B cell (primary cell): ENCODE results near the gene MEGF11. TPM values are rescaled to one million over a fixed set of nuclear protein-coding genes. Genes with fewer than 3 reads are reported as not detected.

Experiments used
- ATAC-seq: fragments of 200-7000 bp; cut with Tn5 transposase; one replicate; pipeline ENCODE4 v1.10.0; 2021; ENCODE audit warnings: low read depth, mild to moderate bottlenecking, moderate number of reproducible peaks, moderate library complexity
- CTCF ChIA-PET: fragments of 350-600 bp; sonication (Branson Sonifier 250); formaldehyde crosslinking; loops from one replicate; lab custom pipeline; 2021; ENCODE audit warnings: antibody characterized with exemption, inconsistent platforms; lab: Charles Lee
- POLR2A ChIA-PET: fragments of 350-600 bp; sonication (Branson Sonifier 250); formaldehyde crosslinking; loops from one replicate; lab custom pipeline; 2021; ENCODE audit warnings: antibody characterized with exemption; lab: Charles Lee
- DNase-seq: peaks from one replicate; pipeline ENCODE4 v3.0.0; 2013
- H2AFZ ChIP-seq: 2 replicates; pipeline ENCODE4 v1.6.1; 2012; ENCODE audit warnings: mild to moderate bottlenecking, low read depth, low read length; ENCODE audit not compliant: insufficient read depth, poor library complexity, severe bottlenecking
- H3K27ac ChIP-seq, 2 donors: 1 replicate in 1 of 2; 2 replicates in 1 of 2; pipeline ENCODE4 v1.5.1; 2012 to 2013; ENCODE audit warnings: low read length in 2 of 2, mild to moderate bottlenecking in 2 of 2, moderate library complexity in 1 of 2
- H3K27me3 ChIP-seq, 4 experiments: fragments of 200-600 bp in 1 of 4; sonication (generic) in 1 of 4; replicated peaks in 1 of 4; 1 replicate in 2 of 4; 2 replicates in 2 of 4; pipeline versions ENCODE4 v1.6.1 to v1.7.0; 2013 to 2016; ENCODE audit warnings: low read length in 3 of 4, mild to moderate bottlenecking in 2 of 4, mixed read lengths in 1 of 4, moderate library complexity in 1 of 4; ENCODE audit not compliant: insufficient read depth in 4 of 4, control insufficient read depth in 3 of 4; ENCODE audit errors: control extremely low read depth in 1 of 4
- H3K36me3 ChIP-seq, 2 experiments: replicated peaks in 1 of 2; 1 replicate in 1 of 2; 2 replicates in 1 of 2; pipeline versions ENCODE4 v1.6.1 to v1.7.1; 2013; ENCODE audit warnings: low read length in 1 of 2; ENCODE audit not compliant: insufficient read depth in 2 of 2, control insufficient read depth in 1 of 2; ENCODE audit errors: control extremely low read depth in 1 of 2, extremely low read depth in 1 of 2
- H3K4me1 ChIP-seq, 2 donors: fragments of 200-600 bp in 1 of 2; sonication (generic) in 1 of 2; 1 replicate in 1 of 2; 2 replicates in 1 of 2; pipeline versions ENCODE4 v1.5.1 to v1.6.1; 2013 to 2017; ENCODE audit warnings: low read length in 2 of 2; ENCODE audit not compliant: control insufficient read depth in 2 of 2, insufficient read depth in 2 of 2
- H3K4me2 ChIP-seq: replicated peaks from 2 replicates; pipeline ENCODE3; 2012; ENCODE audit warnings: mild to moderate bottlenecking, low read depth, low read length; ENCODE audit not compliant: poor library complexity, severe bottlenecking
- H3K4me3 ChIP-seq, 5 experiments: fragments of 200-600 bp in 1 of 5; sonication (generic) in 1 of 5; 1 replicate in 3 of 5; 2 replicates in 2 of 5; pipeline versions ENCODE4 v1.5.1 to v1.7.0; 2011 to 2016; ENCODE audit warnings: low read length in 4 of 5, mild to moderate bottlenecking in 4 of 5, low read depth in 2 of 5, control low read depth in 1 of 5, moderate library complexity in 1 of 5; ENCODE audit not compliant: insufficient read depth in 1 of 5; ENCODE audit errors: control extremely low read depth in 1 of 5, extremely low read depth in 1 of 5
- H3K79me2 ChIP-seq: fragments of 200-600 bp; sonication (generic); one replicate; pipeline ENCODE4 v1.6.0; 2016; ENCODE audit warnings: low read length; ENCODE audit not compliant: control insufficient read depth, insufficient read depth
- H3K9ac ChIP-seq: fragments of 200-600 bp; sonication (generic); 2 replicates; pipeline ENCODE4 v1.6.1; 2017; ENCODE audit warnings: mild to moderate bottlenecking, low read length, moderate library complexity
- H3K9me3 ChIP-seq, 3 donors: one replicate each; pipeline versions ENCODE4 v1.6.1 to v1.7.1; 2013; ENCODE audit warnings: low read length in 2 of 3; ENCODE audit not compliant: control insufficient read depth in 2 of 3, insufficient read depth in 1 of 3; ENCODE audit errors: control extremely low read depth in 1 of 3
- H4K20me1 ChIP-seq: 2 replicates; pipeline ENCODE4 v1.6.0; 2012; ENCODE audit warnings: mild to moderate bottlenecking, low read length; ENCODE audit not compliant: insufficient read depth, control insufficient read depth, poor library complexity, severe bottlenecking
- H3K27ac Mint-ChIP-seq: one replicate; pipeline ENCODE4 v1.8.0; 2021; ENCODE audit warnings: mixed read lengths
- H3K27me3 Mint-ChIP-seq: one replicate; pipeline ENCODE4 v1.8.0; 2021; ENCODE audit warnings: mixed read lengths
- H3K4me1 Mint-ChIP-seq: one replicate; pipeline ENCODE4 v1.8.0; 2021; ENCODE audit warnings: mixed read lengths
- H3K4me3 Mint-ChIP-seq: one replicate; pipeline ENCODE4 v1.8.0; 2021; ENCODE audit warnings: mixed read lengths
- H3K9me3 Mint-ChIP-seq: one replicate; pipeline ENCODE4 v1.8.0; 2022; ENCODE audit warnings: mixed read lengths; ENCODE audit not compliant: insufficient read depth
- EZH2 ChIP-seq: IDR thresholded peaks from 2 replicates; pipeline ENCODE4 v1.6.1; 2012; ENCODE audit warnings: borderline replicate concordance, low read depth, mild to moderate bottlenecking, moderate library complexity, low read length; ENCODE audit not compliant: insufficient read depth, poor library complexity, severe bottlenecking
- WGBS: methylation state at CpG from one replicate; pipeline ENCODE4 v1.1.5; 2013; ENCODE audit warnings: missing lambda C conversion rate; ENCODE audit not compliant: insufficient coverage; 5-methylcytosine and 5-hydroxymethylcytosine counted together
- intact Hi-C: fragments of 100-400 bp; cut with micrococcal nuclease; formaldehyde crosslinking; loops from one replicate; pipeline ENCODE4 v1.10.0; 2022
- polyA plus RNA-seq: library from polyadenylated mRNA; depleted of rRNA; stranded (reverse); fragments of >200 nt; gene quantifications from 2 replicates; pipeline ENCODE4 v1.2.3, GENCODE V29; 2012
- total RNA-seq, 2 donors: library from RNA; stranded (reverse); fragments of 120-200 nt in 1 of 2; gene quantifications; 1 replicate in 1 of 2; 2 replicates in 1 of 2; pipeline versions ENCODE4 v1.2.3 to v1.2.4, GENCODE V29; 2013 to 2022
- TF ChIP-seq, protein P1 (sequence below): fragments of 200-600 bp; IDR thresholded peaks from one replicate; pipeline ENCODE4 v1.8.0; 2022; ENCODE audit warnings: antibody characterized with exemption, mild to moderate bottlenecking

The MEGF11 gene
- total and polyA plus RNA-seq, 2 donors (not counting 1 experiment from before 2014, with no cell fraction given), result 0.04 to 0.34 TPM

GRCh38 chr15:65856821-65857455 is 396.6 kb downstream of the MEGF11 start:
- H3K27me3 ChIP-seq, result no peaks in the 10 kb centered on the region
- no peaks in the 10 kb centered on the region for H3K79me2 ChIP-seq
- Mint-ChIP-seq H3K27me3 (no peaks in the 10 kb centered on the region), H3K27ac (no peak overlapping the region), H3K4me1 (peaks cover 11% of the 10 kb centered on the region), H3K9me3 (no peaks in the 10 kb centered on the region), H3K4me3 (no peak overlapping the region)
- no peak overlapping the region for H2AFZ ChIP-seq
- DNase-seq (peak; percentile 85), ATAC-seq (peak; percentile 88)
- no peak overlapping the region for H3K27ac ChIP-seq
- no peaks in the 10 kb centered on the region for H3K4me1 ChIP-seq
- WGBS, result 97% methylated on average over 9 of the region's 12 CpGs
- ChIA-PET CTCF (interaction anchor here (0.7 to 5.7 kb wide), 28 partner anchors 11 to 1725 kb away, joined by 3 to 45 read pairs (median 4); partner anchors contain the start of genes DENND4A and RAB11A), POLR2A (interaction anchor here (0.7 to 1.2 kb wide), 3 partner anchors 13 to 103 kb away, joined by 3 to 4 read pairs (median 4); partner anchors contain the start of gene RAB11A)
- H3K9me3 ChIP-seq, result no peaks in the 10 kb centered on the region
- no peaks in the 10 kb centered on the region for H4K20me1 ChIP-seq
- TF ChIP-seq, protein P1, sequence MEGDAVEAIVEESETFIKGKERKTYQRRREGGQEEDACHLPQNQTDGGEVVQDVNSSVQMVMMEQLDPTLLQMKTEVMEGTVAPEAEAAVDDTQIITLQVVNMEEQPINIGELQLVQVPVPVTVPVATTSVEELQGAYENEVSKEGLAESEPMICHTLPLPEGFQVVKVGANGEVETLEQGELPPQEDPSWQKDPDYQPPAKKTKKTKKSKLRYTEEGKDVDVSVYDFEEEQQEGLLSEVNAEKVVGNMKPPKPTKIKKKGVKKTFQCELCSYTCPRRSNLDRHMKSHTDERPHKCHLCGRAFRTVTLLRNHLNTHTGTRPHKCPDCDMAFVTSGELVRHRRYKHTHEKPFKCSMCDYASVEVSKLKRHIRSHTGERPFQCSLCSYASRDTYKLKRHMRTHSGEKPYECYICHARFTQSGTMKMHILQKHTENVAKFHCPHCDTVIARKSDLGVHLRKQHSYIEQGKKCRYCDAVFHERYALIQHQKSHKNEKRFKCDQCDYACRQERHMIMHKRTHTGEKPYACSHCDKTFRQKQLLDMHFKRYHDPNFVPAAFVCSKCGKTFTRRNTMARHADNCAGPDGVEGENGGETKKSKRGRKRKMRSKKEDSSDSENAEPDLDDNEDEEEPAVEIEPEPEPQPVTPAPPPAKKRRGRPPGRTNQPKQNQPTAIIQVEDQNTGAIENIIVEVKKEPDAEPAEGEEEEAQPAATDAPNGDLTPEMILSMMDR, result peak; percentile 95
- TF ChIP-seq EZH2, result no peak
- no peak overlapping the region for H3K4me3 ChIP-seq
- no peaks in the 10 kb centered on the region for H3K36me3 ChIP-seq
- intact Hi-C loops, result loop anchor here (1.0 to 5.0 kb wide), 2 partner anchors 35 to 219 kb away; no protein-coding TSS in a partner anchor
- H3K9ac ChIP-seq, result no peak overlapping the region
- no peak overlapping the region for H3K4me2 ChIP-seq

- no peak overlapping the region for H2AFZ ChIP-seq
- DNase-seq, result no peak
- H3K9ac ChIP-seq, result no peak overlapping the region
- H4K20me1 ChIP-seq, result no peaks in the 10 kb centered on the region
- no peaks in the 10 kb centered on the region for H3K27me3 ChIP-seq
- H3K27ac ChIP-seq, result no peak overlapping the region
- no peaks in the 10 kb centered on the region for H3K79me2 ChIP-seq
- intact Hi-C loops, result no loop called here
- Mint-ChIP-seq H3K9me3 (no peaks in the 10 kb centered on the region), H3K27me3 (peaks cover 11% of the 10 kb centered on the region), H3K4me1 (peaks cover 6% of the 10 kb centered on the region), H3K4me3 (no peak overlapping the region), H3K27ac (no peak overlapping the region)
- TF ChIP-seq EZH2, result no peak
- TF ChIP-seq, protein P1, result no peak
- WGBS, result no CpG with 5 or more reads among the region's 5 CpGs
- H3K4me3 ChIP-seq, result no peak overlapping the region
- no peaks in the 10 kb centered on the region for H3K9me3 ChIP-seq
- H3K4me2 ChIP-seq, result no peak overlapping the region
- H3K4me1 ChIP-seq, result no peaks in the 10 kb centered on the region
- ATAC-seq, result no peak
- CTCF ChIA-PET, result interaction anchor here (0.6 to 2.8 kb wide), 4 partner anchors 9 to 89 kb away, joined by 3 to 7 read pairs (median 4); partner anchors contain the start of gene RAB11A
- no peaks in the 10 kb centered on the region for H3K36me3 ChIP-seq
- POLR2A ChIA-PET, result interaction anchor here (0.6 kb wide), 1 partner anchor 34 kb away, joined by 4 read pairs; no protein-coding TSS in a partner anchor
Measured at GRCh38 chr15:65851981-65852380, 401.6 kb downstream of the MEGF11 start.
